ENCODE results near the gene PPM1K. TPM values are rescaled to one million over a fixed set of nuclear protein-coding genes. Genes with fewer than 3 reads are reported as not detected.

PPM1K gene
- total RNA-seq, 4 donors from 2014 or later, result 13.0 to 18.4 (median 13.9) TPM

DNA sequence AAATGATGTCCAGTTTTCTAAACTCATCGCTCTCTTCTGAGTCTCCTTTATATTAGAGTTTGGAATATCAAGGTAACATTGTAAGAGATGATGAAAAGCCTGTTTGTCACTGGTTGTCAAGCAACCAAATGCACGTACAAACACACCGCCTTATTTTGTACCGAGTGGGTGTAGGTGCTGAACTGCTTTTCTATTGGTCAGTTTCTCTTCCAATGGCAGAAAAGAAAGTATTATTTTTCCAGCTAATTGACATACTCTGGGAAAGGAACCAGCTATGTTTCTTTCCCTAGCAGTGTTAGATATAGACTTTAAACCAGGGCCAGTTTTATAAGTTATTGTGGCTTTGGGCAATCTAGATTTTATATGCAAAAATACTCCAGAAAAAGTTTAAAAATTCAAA, 6.6 kb upstream of the PPM1K start:
- DNase-seq (ENCODE audit: low spot score) (no peak), ATAC-seq (ENCODE audit: low FRiP score) (peak; percentile 66)
- TF ChIP-seq, protein P1, sequence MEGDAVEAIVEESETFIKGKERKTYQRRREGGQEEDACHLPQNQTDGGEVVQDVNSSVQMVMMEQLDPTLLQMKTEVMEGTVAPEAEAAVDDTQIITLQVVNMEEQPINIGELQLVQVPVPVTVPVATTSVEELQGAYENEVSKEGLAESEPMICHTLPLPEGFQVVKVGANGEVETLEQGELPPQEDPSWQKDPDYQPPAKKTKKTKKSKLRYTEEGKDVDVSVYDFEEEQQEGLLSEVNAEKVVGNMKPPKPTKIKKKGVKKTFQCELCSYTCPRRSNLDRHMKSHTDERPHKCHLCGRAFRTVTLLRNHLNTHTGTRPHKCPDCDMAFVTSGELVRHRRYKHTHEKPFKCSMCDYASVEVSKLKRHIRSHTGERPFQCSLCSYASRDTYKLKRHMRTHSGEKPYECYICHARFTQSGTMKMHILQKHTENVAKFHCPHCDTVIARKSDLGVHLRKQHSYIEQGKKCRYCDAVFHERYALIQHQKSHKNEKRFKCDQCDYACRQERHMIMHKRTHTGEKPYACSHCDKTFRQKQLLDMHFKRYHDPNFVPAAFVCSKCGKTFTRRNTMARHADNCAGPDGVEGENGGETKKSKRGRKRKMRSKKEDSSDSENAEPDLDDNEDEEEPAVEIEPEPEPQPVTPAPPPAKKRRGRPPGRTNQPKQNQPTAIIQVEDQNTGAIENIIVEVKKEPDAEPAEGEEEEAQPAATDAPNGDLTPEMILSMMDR (IDR thresholded peaks at IDR 0.05), result no peak

DNA sequence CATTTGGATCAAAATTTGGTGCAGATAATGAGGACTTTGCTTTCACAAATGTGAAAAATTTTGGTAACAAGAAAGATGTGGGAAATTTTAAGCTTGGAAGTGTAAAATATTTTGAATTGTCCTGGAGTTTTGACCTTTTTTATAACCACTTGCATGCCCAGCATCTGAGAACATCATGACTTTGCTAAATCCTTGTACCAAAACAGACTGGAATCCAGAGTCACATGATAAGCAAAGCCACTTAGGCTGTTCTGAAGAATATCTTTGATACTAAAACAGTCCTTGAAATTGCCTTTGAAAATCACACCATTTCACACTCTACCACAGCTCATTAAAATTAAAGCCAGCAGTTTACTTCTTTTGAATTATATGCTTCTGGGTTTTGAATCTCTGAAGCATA, 2.5 kb upstream of the PPM1K start:
- TF ChIP-seq, protein P1 (IDR thresholded peaks at IDR 0.05), result no peak
- ATAC-seq (ENCODE audit: low FRiP score) (no peak), DNase-seq (ENCODE audit: low spot score) (no peak)

DNA sequence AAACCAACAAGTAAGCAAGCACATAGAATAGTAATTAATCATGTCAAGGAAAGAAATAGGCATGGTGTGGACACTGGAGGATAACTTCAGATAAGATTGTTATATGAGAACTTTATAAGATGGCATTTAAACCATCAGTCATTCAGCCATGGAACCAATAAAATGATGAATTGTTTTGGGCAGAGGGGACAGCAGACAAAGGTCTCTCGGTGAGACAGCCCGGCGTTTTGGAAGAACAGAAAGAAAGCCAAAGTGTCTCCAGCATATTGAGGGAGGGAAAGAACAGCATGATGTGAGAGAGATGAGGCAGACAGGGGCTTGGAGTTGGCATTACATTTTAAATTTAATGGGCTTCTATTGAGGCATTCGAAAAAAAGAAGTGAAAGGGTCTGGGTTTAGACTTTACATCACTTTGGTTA, 883 bp upstream of the PPM1K start:
- TF ChIP-seq, protein P1 (IDR thresholded peaks at IDR 0.05), result no peak
- ATAC-seq (ENCODE audit: low FRiP score) (no peak), DNase-seq (ENCODE audit: low spot score) (no peak)

DNA sequence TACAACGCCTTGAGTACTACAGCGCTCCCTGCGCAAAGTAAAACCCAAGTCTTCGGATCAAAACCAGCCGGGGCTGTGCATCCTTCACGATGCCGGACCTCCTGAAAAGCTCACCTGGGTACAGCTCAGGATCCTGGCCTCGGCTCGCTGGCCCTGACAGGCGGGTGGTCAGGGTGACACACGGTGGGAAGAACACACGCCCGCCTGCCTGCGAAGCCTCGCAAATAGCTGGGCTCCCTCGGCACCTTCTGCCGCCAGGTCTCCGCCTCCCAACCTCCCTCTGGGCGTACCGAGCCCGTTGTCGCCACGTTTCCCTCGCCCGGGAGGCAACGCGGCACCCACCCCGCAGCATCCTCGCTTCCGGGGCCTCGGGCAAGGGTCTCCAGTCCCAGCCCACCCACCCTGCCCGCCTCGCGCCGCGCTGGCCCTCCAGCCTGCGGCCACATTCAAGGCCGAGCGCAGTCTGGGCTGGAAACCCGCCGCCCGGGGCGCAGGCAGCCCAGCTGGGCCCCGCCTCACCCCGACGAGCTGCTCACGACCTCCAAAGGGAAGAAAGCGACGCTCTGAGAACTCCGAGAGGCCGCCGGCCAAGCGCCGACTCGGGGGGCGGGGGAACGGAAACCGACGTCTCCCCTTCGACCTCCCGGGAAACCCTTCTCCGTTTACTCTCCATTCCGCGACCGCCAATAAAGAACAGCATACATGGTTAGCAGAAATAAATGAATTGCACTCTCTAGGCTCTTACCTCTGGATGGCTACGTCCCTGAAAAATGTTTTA, 511 bp downstream of the PPM1K start:
- DNase-seq (ENCODE audit: low spot score) (no peak), ATAC-seq (ENCODE audit: low FRiP score) (peak; percentile 73)
- TF ChIP-seq, protein P1 (IDR thresholded peaks at IDR 0.05), result no peak

DNA sequence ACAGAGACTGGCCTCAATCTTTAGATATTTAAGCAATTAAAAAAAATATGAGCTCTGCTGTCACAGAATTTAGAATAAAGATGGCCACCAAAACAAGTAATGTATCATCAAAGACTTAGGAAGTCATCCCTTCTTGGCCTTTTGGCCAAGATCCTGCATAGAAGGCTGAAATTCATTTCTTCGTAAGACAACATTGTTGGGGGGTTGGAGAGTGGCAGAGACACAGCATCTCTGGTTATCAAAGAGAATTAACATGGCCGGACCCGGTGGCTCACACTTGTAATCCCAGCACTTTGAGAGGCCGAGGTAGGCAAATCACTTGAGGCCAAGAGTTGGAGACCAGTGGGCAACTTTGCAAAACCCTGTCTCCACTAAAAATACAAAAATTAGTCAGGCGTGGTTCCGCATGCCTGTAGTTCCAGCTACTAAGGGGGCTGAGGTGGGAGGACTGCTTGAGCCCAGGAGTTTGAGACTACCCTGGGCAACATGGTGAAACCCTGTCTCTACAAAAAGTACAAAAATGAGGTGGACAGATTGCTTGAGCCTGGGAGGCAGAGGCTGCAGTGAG, 4.0 kb downstream of the PPM1K start:
- ATAC-seq (ENCODE audit: low FRiP score) (no peak), DNase-seq (ENCODE audit: low spot score) (no peak)
- TF ChIP-seq, protein P1 (IDR thresholded peaks at IDR 0.05), result no peak

DNA sequence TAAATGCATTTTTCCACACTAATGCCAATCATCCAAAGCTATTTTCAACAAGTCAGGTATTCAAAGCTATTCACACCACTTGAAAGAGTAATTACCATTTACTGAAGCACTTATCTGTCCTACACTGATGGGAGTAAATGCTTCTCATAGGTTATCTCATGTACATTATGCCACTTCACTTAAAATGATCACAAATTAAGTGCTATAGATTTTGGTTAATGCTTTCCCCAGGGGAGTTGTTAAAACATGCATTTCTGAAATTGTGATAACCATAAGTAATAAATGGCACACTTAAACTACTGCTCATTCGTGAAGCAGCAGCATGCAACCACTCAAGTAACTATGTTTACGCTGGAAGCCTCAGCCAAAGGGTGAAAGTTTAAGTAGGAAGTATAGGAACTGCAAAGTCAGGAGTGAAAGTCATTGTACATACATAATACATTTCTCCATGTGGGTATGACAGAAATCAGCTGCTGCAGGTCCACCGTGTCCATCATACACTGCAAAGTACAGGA, 6.6 kb downstream of the PPM1K start:
- TF ChIP-seq, protein P1 (IDR thresholded peaks at IDR 0.05), result no peak
- ATAC-seq (ENCODE audit: low FRiP score), result no peak

More for the DNA sequence above, 6.6 kb downstream of the PPM1K start:
- DNase-seq (ENCODE audit: low spot score), result no peak

Data from omental fat pad (tissue), 4 donors.